Measurements from ENCODE around the gene GYS2. TPM values are rescaled to one million over a fixed set of nuclear protein-coding genes. Genes with fewer than 3 reads are reported as not detected.
A peak's percentile ranks its signal among the peaks of the same experiment; 100 is the strongest.

Gene GYS2
- polyA plus RNA-seq, 1 donor from 2014 or later = not detected

DNA sequence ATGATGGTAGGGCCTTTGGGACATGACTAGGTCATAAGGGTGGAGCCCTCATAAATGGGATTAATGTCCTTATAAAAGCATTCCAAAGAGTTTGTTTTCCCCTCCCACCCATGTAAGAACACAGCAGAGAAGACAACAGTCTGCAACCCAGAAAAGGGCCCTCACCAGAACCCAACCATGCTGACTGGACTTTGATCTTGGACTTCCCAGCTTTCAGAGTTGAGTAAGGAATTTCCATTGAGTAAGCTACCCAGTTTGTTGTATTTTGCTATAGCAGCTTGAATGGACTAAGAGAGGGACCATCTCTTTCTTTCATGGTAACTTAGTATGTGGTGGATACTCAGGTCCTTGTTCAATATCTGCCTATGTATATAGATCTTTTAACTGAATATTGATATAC lies 81.5 kb downstream of the GYS2 start:
- H3K27ac Mint-ChIP-seq = no peak overlapping the region
- no peak overlapping the region for H3K4me3 Mint-ChIP-seq
- H3K36me3 Mint-ChIP-seq = no peaks in the 10 kb centered on the region
- H3K4me1 Mint-ChIP-seq = peaks cover 1 to 12% (median 5%) of the 10 kb centered on the region in 3 donors
- H3K9me3 Mint-ChIP-seq = peaks cover 0 to 11% (median 4%) of the 10 kb centered on the region in 3 donors
- H3K27me3 Mint-ChIP-seq = peaks cover 2% of the 10 kb centered on the region

- Mint-ChIP-seq H3K4me1 (peaks cover 0 to 2% (median 0%) of the 10 kb centered on the region in 3 donors), H3K27me3 (no peaks in the 10 kb centered on the region), H3K9me3 (peaks cover 0 to 11% (median 4%) of the 10 kb centered on the region in 3 donors), H3K36me3 (no peaks in the 10 kb centered on the region), H3K4me3 (no peak overlapping the region), H3K27ac (no peak overlapping the region)
Measured at GRCh38 chr12:21521541-21521940, 83.1 kb downstream of the GYS2 start.

GRCh38 chr12:21518451-21518850 lies 86.2 kb downstream of the GYS2 start:
- Mint-ChIP-seq H3K4me1 (no peaks in the 10 kb centered on the region), H3K9me3 (no peaks in the 10 kb centered on the region), H3K27me3 (no peaks in the 10 kb centered on the region), H3K27ac (no peak overlapping the region), H3K36me3 (no peaks in the 10 kb centered on the region), H3K4me3 (no peak overlapping the region)

GRCh38 chr12:21516281-21516680 lies 88.4 kb downstream of the GYS2 start:
- Mint-ChIP-seq H3K27me3 (no peaks in the 10 kb centered on the region), H3K4me3 (no peak overlapping the region), H3K36me3 (peaks cover 5% of the 10 kb centered on the region), H3K9me3 (no peaks in the 10 kb centered on the region), H3K4me1 (no peaks in the 10 kb centered on the region), H3K27ac (no peak overlapping the region)

- Mint-ChIP-seq H3K9me3 (no peaks in the 10 kb centered on the region), H3K36me3 (peaks cover 15% of the 10 kb centered on the region), H3K27me3 (no peaks in the 10 kb centered on the region), H3K4me1 (peaks cover 11 to 21% (median 18%) of the 10 kb centered on the region in 3 donors), H3K27ac (peak overlapping the region; percentile 46 to 92 (median 73)), H3K4me3 (peak overlapping the region; percentile 20 to 87 (median 64))
Measured at GRCh38 chr12:21509768-21510167, 94.9 kb downstream of the GYS2 start.

DNA sequence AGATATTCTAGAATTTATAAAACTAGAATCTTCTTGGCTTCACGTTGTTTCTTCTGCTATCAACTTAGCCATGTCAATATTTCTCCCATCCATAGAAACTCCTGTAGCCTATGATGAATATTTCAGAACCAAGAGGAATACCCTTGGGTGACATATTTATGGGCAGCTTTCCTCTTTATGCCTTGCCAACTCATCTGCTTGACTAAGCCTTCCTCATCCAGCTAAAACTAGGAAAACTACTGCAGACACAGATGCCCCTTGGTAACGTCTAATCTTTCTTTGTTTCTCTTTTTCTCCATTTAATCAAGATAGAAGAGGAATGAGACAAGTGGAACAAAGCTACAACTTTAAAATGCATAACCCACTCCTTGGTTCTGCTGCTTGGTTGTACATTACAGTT lies 96.8 kb downstream of the GYS2 start:
- Mint-ChIP-seq H3K4me3 (no peak overlapping the region), H3K9me3 (no peaks in the 10 kb centered on the region), H3K36me3 (peaks cover 12% of the 10 kb centered on the region), H3K27me3 (no peaks in the 10 kb centered on the region), H3K27ac (peak overlapping the region in 1 of 3 donors; percentile 50), H3K4me1 (peaks cover 14 to 37% (median 26%) of the 10 kb centered on the region in 3 donors)

DNA sequence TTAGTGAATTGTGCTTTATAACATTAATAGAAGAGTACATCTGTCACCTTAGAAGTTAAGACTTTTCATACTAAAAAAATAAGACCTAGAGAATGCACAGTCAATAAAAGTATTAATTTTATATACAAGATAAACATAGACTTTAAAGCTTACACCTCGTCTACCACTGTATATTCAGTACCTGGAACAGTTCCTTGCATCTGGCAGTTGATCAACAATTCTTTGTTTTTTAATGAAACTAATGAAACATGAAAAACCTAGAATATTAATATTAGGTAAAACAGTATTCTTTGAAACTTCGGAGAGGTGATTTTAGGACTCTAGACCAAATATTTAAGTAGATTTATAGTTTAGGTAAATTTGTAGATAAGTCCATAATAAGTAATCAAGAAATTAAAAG lies 98.8 kb downstream of the GYS2 start:
- no peak overlapping the region for H3K4me3 Mint-ChIP-seq
- peaks cover 9% of the 10 kb centered on the region for H3K36me3 Mint-ChIP-seq
- H3K9me3 Mint-ChIP-seq = no peaks in the 10 kb centered on the region
- no peaks in the 10 kb centered on the region for H3K27me3 Mint-ChIP-seq
- no peak overlapping the region for H3K27ac Mint-ChIP-seq
- H3K4me1 Mint-ChIP-seq = peaks cover 22 to 39% (median 28%) of the 10 kb centered on the region in 3 donors

DNA sequence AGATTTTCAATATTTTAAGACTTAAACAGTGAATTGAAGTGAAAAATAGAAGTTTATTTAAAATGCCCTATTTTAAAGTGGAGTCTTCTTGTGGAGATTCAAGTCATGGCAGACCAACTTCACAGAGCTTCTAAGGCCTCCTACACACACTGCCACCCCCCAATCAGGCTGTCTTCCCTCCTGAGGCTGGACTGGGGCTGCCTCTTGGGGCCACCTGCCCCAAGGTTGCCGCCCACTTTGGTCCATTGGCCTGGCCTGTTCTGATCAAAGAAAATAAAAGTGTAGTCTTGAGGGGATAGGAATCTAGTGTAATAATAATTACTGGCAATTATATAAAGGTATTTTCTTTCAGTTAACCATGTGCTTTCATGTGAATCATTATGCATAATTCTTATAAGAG lies 101.8 kb downstream of the GYS2 start:
- H3K27me3 Mint-ChIP-seq = no peaks in the 10 kb centered on the region
- peaks cover 11 to 29% (median 25%) of the 10 kb centered on the region in 3 donors for H3K4me1 Mint-ChIP-seq
- H3K36me3 Mint-ChIP-seq = peaks cover 2% of the 10 kb centered on the region
- H3K27ac Mint-ChIP-seq = peak overlapping the region in 1 of 3 donors; percentile 75
- H3K4me3 Mint-ChIP-seq = no peak overlapping the region
- H3K9me3 Mint-ChIP-seq = no peaks in the 10 kb centered on the region

- Mint-ChIP-seq H3K27ac (no peak overlapping the region), H3K9me3 (no peaks in the 10 kb centered on the region), H3K27me3 (no peaks in the 10 kb centered on the region), H3K4me1 (peaks cover 11 to 33% (median 21%) of the 10 kb centered on the region in 3 donors), H3K36me3 (peaks cover 8% of the 10 kb centered on the region), H3K4me3 (no peak overlapping the region)
Measured at GRCh38 chr12:21502164-21502496, 102.5 kb downstream of the GYS2 start.

DNA sequence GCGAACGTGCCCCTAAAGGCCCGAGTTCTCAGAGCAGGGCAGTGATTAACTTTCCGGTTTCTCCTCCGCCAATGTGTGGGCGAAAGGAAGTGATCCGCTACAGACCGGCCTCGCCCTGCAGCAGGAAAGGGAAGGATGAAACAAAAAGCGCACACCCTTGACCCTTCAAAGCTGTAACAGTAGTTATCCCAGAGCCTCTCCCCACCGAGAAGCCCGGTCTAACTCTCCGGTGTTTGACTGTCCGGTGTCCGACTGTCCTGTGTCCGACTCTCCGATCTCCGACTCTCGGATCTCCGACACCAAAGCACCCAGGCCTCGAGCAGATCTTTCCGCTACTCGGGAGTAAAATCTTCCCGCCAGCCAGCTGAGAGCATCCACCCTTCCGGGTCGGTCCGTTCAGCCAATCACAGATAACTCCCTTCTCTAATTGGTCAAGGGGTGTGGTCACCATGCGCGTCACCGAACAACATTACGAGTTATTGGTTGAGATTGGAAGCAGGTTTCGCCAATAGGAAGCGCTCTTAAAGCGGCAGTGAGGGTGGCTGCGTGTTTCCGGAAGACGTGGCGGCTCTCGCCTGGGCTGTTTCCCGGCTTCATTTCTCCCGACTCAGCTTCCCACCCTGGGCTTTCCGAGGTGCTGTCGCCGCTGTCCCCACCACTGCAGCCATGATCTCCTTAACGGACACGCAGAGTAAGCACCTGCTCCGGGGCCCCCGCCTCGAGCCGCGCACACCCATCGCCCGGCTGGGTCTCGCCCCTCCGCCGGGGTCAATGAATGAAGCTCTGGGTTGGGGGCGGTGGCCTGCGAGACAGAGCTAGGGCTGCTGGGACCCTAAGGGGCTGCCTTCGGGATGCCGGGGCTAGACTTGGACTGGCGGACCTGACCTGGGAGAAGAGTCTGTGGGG lies 103.1 kb downstream of the GYS2 start, which contains the start of the genes GOLT1B and RECQL:
TSS of gene GOLT1B (plus strand) at position 532 of the 906 bp plus-strand sequence. CDS start at position 667, 135 bp downstream.
TSS of gene RECQL (minus strand) at position 378 of the 906 bp plus-strand sequence. CDS start 2,065 bp downstream, outside the sequence.
- H3K27ac Mint-ChIP-seq = no peak within 1 kb of the TSS
- H3K9me3 Mint-ChIP-seq = no peaks in the 10 kb centered on the region
- H3K4me1 Mint-ChIP-seq = peaks cover 11 to 33% (median 21%) of the 10 kb centered on the region in 3 donors
- peaks cover 8% of the 10 kb centered on the region for H3K36me3 Mint-ChIP-seq
- H3K27me3 Mint-ChIP-seq = no peaks in the 10 kb centered on the region
- no peak within 1 kb of the TSS for H3K4me3 Mint-ChIP-seq

DNA sequence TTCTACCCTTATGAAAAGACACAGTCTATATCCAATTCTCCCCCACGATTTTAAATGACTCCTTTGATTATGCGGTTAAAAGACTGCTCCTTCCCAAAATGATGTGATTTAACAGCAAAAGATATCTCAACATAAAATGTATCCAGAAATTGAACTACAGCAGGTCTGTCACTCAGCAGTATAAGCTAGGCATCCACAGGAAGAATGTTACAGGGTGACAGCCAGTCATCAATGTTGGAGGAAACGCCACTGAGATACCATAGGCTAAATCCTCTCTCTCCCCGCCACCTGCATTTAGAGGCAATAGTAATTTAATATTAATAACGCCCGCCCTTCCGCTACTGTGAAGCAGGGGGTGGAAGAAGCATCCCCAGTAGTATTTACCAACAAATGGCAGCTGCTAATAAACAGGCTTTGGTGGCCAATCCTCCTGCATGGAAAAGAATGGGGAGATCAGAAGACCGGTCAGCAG lies 103.8 kb downstream of the GYS2 start:
- Mint-ChIP-seq H3K4me1 (peaks cover 11 to 33% (median 21%) of the 10 kb centered on the region in 3 donors), H3K9me3 (no peaks in the 10 kb centered on the region), H3K27ac (no peak overlapping the region), H3K27me3 (no peaks in the 10 kb centered on the region), H3K4me3 (no peak overlapping the region), H3K36me3 (peaks cover 8% of the 10 kb centered on the region)

- Mint-ChIP-seq H3K27ac (no peak overlapping the region), H3K27me3 (no peaks in the 10 kb centered on the region), H3K4me3 (peak overlapping the region in 1 of 4 donors; percentile 23), H3K4me1 (peaks cover 11 to 30% (median 21%) of the 10 kb centered on the region in 3 donors), H3K9me3 (no peaks in the 10 kb centered on the region), H3K36me3 (peaks cover 11% of the 10 kb centered on the region)
Measured at GRCh38 chr12:21499765-21500164, 104.9 kb downstream of the GYS2 start.

Other genes with a start within 250 kb of the GYS2 start
- gene IAPP, start 231.9 kb downstream of the GYS2 start, polyA plus RNA-seq = not detected
- gene PYROXD1, start 167.2 kb downstream of the GYS2 start, polyA plus RNA-seq = 15.9 TPM
- gene RECQL, start 103.2 kb downstream of the GYS2 start, polyA plus RNA-seq = 64.3 TPM
- gene GOLT1B, start 103.1 kb downstream of the GYS2 start, polyA plus RNA-seq = 23.2 TPM
- gene SPX, start 78.6 kb downstream of the GYS2 start, polyA plus RNA-seq = 1.6 TPM
- 429 TPM for gene LDHB, start 53.0 kb upstream of the GYS2 start, polyA plus RNA-seq
- gene KCNJ8, start 169.9 kb upstream of the GYS2 start, polyA plus RNA-seq = not detected

Measured in IgD-negative memory B cell (primary cell).